Stimulated activated CD4-positive, alpha-beta T cell treated with anti-CD3 and anti-CD28 coated beads, Interleukin-12 subunit alpha, Interleukin-12 subunit beta, amount 100 ng/mL, for 48 hours (primary cell): ENCODE results near the gene MYBPH.

Experiments used
- DNase-seq, 3 donors: peaks; one replicate each; pipeline ENCODE4 v3.0.0-alpha.2; 2020; ENCODE audit warnings: low read depth in 2 of 3, low spot score in 1 of 3

Gene MYBPH

GRCh38 chr1:203167026-203167912 lies 8.4 kb downstream of the MYBPH start:
- no peak for DNase-seq

- DNase-seq = no peak
These were observed 9.3 kb downstream of the MYBPH start for GRCh38 chr1:203166192-203166940.

- no peak for DNase-seq
These were observed 9.8 kb downstream of the MYBPH start for GRCh38 chr1:203165800-203166161.

- DNase-seq = no peak
These were observed 10.4 kb downstream of the MYBPH start for GRCh38 chr1:203165101-203165799.

DNA sequence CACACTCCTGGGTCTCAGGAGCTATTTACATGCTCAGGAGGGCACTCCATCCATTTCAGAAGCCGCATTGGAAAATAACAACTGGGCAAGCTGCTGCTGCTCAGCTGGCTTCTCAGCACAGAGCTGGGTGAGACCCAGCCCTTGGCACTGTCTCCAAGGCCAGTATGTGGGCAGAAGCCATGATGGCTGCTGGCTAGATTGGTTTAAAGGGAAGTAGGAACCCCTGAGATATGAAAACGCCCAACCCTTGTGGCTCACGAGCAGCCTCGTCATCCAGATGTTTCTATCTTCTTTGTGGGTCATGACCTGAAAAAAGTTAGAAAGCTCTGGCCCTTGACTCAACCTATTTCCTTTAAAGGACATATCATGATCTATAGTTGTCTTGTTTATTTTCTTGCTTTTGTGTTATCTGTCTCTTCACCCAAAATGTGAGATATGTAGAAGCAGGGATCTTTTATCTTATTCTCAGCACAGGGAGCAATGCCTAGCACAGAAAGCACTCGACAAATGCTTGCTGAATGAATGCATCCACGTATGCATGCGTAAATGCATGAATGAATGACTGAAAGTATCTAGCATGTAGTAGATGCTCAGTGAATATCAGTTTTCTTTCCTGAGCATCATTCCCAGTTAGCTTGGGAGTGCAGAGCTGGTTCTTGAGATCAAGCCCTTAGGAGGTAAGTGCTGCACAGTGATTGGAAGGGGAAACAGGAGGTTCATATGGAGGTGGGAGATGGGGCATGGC lies 11.6 kb downstream of the MYBPH start:
- no peak for DNase-seq

GRCh38 chr1:203162403-203162802 lies 13.2 kb downstream of the MYBPH start:
- no peak for DNase-seq

DNA sequence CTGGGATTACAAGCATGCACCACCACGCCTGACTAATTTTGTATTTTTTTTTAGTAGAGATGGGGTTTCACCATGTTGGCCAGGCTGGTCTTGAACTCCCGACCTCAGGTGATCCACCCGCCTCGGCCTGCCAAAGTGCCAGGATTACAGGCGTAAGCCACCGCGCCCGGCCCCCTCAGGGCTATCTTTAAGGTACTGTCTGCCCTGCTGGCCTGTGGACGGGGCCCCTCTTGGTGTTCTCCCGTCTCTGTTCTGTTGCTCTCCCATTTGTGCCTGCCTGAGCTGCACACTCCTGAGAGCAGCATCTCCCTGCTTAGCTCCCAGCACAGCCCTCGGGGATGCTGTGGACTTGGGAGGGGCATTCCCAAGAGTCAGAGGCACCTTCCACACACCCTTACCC lies 13.9 kb downstream of the MYBPH start:
- DNase-seq = no peak

GRCh38 chr1:203161175-203161574 lies 14.5 kb downstream of the MYBPH start:
- no peak for DNase-seq

GRCh38 chr1:203159844-203160243 lies 15.8 kb downstream of the MYBPH start:
- no peak for DNase-seq

DNA sequence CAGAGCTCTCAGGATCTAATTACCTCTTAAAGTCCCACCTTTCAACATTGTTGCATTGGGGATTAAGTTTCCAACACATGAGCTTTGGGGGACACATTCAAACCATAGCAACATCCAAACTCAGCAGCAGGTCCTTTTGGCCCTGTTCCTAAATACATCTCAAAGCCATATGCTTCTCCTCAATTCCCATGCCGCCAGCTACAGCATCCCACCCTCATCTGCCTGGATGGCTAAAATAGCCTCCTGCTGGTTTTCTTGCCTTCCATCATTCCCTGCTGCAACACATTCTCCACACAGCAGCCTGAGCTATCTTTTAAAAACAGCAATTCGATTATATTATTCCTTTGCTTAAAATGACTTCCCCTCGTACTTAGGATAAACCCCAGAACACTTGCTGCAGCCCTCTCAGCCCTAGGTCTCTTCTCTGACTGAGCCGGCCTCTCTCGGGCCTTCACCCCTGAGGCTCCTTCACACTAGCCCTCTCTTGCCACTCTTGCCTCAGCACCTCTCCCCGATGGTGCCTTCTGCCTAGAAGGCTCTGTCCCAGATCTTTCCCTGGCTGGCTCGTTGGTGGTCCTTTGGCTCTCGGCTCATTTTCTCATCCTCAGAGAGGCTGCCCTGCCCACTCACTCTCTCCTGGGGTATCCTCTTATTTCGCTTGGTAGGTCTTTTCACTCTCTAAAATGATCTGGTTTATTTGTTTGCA lies 16.5 kb downstream of the MYBPH start:
- DNase-seq = no peak

GRCh38 chr1:203158423-203158822 lies 17.2 kb downstream of the MYBPH start:
- no peak for DNase-seq

DNA sequence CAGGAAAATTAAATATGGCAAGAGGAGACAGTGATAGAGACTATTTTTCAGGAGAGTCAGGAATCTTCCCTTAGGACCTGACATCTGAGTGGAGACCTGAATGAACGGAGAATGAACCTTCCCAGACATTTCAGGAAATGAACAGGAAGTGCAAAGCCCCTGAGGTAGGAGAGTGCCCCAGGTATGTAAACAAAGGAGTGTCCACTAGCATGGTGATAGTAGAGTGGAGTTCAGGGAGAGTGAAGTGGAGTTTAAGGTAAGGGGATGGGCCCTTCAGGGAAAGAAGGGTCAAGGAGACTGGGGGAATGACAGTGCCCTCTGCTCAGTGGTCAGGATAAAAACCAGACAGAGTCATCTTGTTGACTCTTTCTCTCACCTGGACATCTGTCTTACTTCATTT lies 19.3 kb downstream of the MYBPH start:
- no peak for DNase-seq

GRCh38 chr1:203153989-203154821 lies 21.4 kb downstream of the MYBPH start:
- DNase-seq = no peak

DNA sequence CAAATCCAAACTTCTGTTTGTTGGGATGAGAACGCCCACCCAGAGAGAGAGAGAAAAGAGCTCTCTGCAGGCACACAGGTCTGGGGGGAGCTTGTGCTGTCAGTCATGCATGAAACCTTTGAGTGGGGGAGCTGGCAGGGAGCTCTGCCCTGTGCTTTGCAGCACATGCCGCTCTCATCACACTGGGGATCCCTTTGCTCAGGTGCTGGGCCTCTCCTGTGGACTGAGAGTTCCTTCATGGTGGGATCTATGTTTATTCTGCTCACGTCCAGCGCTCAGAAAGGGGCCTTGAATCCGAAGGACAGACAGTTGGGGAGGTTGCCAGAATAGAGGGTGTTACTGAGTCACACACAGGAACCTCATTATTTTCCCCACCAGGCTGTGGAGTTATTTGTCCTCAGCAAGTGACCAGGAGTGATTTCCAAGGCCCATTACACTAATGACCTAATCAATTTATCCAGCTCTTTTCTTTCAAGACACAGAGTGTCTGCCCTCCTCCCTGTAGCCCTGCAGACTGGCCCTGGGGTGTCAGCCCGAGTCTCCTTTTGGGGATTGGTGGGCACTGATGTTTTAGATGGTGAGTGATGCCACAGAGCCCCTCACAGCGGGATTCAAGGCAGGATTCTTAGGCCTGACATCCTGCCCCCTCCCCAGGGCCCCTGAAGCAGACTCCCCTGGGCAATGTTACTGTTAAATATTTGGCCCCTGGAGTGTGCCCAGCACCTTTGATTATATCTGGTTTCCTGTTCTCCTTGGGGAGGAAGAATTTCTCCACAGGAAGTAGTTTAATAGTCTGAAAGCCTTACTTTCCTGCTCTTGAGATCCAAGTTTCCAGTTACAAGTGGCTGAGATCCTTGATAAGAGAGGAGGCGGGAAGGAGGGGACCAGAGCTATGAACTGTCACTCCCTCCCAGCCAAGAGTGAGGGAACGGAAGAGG lies 22.3 kb downstream of the MYBPH start:
- no peak for DNase-seq

DNA sequence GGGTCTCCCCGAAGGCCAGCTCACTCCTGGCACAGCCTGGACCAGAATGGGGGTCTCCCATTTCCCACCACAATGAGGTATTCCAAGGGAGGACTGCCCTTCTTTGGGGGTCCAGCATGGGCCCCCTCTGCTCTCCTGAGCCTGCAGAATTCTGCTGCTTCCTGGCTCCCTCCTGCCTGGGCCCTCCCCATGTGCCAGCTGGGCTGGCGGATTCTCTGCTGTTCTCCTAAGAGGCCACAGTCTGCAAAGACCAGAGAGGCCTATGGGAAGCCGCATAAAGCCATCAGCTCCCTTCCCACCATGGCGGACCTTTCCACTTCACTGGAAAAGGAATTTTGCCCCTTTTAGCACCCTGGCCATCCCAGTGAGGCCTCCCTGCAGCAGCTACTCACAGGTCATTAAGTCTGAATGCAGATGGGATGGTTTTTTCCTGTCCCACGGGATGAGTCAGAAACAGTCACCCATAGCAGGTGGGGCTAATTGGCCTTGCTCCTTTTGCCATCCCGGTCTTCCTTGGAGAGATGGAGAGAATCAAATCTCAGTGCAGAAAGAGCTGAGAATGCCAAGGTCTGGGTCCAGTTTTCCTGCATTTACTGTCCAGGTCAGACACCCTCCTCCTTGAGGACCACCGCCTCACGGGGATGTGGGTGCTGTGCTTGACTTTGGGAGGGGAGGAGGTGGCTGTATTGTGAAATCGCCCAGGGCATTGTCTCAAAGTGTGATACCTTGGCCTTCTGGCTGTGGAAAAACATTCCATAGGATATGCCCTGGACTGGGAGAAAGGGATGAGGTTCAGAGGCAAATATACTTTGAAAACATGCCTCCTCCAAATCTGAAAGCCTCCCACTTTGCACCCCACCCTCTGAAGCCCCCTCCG lies 23.2 kb downstream of the MYBPH start:
- no peak for DNase-seq

GRCh38 chr1:203151362-203152157 lies 24.1 kb downstream of the MYBPH start:
- DNase-seq = no peak
